Prostate gland (tissue), 2 donors: ENCODE results near the gene PODN. TPM values are rescaled to one million over a fixed set of nuclear protein-coding genes. Genes with fewer than 3 reads are reported as not detected.

Source experiments
- DNase-seq: peaks from one replicate; pipeline ENCODE4 v3.0.0-alpha.2; 2019; ENCODE audit warnings: low spot score
- H3K27ac ChIP-seq, 2 donors: fragments of 200-600 bp; sonication (generic); 2 replicates each; pipeline ENCODE4 v1.5.1; 2017 to 2019
- H3K27me3 ChIP-seq: fragments of 200-600 bp; sonication (generic); replicated peaks from 2 replicates; pipeline ENCODE4 v1.5.1; 2019; ENCODE audit not compliant: insufficient read depth
- H3K36me3 ChIP-seq, 2 donors: fragments of 200-600 bp; sonication (generic); 1 replicate in 1 of 2; 2 replicates in 1 of 2; pipeline versions ENCODE4 v1.5.1 to v1.8.1; 2017 to 2019
- H3K4me1 ChIP-seq: fragments of 200-600 bp; sonication (generic); replicated peaks from 2 replicates; pipeline ENCODE4 v1.5.1; 2019
- H3K4me3 ChIP-seq, 2 donors: fragments of 200-600 bp; sonication (generic); 2 replicates each; pipeline ENCODE4 v1.5.1; 2017 to 2019
- H3K9me3 ChIP-seq: fragments of 200-600 bp; sonication (generic); 2 replicates; pipeline ENCODE4 v1.5.1; 2017
- POLR2A ChIP-seq: fragments of 450-650 bp; IDR thresholded peaks from one replicate; pipeline ENCODE4 v1.6.1; 2016; ENCODE audit warnings: antibody characterized with exemption, mild to moderate bottlenecking
- POLR2AphosphoS5 ChIP-seq: sonication (generic); formaldehyde crosslinking; IDR thresholded peaks from one replicate; pipeline ENCODE4 v1.6.1; 2017; ENCODE audit warnings: antibody characterized with exemption
- WGBS: methylation state at CpG from one replicate; pipeline ENCODE4 v1.1.5; 2018; 5-methylcytosine and 5-hydroxymethylcytosine counted together
- intact Hi-C: fragments of 100-400 bp; cut with DNase I; formaldehyde crosslinking; loops from one replicate; pipeline ENCODE4 v1.14.2; 2022
- total RNA-seq, 2 donors: library from RNA; depleted of rRNA; stranded (reverse); fragments of >200 nt; gene quantifications; one replicate each; pipeline ENCODE4 v1.1.0, GENCODE V29; 2016
- TF ChIP-seq, protein P1 (sequence below), 4 experiments: fragments of 200-600 bp in 2 of 4; fragments of 450-650 bp in 2 of 4; sonication (generic) in 2 of 4; IDR thresholded peaks; 1 replicate in 3 of 4; 2 replicates in 1 of 4; pipeline ENCODE4 v1.5.1; 2016 to 2019; ENCODE audit warnings: antibody characterized with exemption in 4 of 4, mild to moderate bottlenecking in 2 of 4, moderate library complexity in 2 of 4

The PODN gene
- total RNA-seq, 2 donors from 2014 or later: 11.6 to 92.7 TPM

GRCh38 chr1:53094533-53094919, 32.5 kb downstream of the PODN start:
- Histone ChIP-seq H3K36me3 (no peaks in the 10 kb centered on the region), H3K4me1 (no peaks in the 10 kb centered on the region), H3K27ac (no peak overlapping the region), H3K9me3 (no peaks in the 10 kb centered on the region), H3K27me3 (no peaks in the 10 kb centered on the region), H3K4me3 (no peak overlapping the region)
- TF ChIP-seq POLR2A (no peak), POLR2AphosphoS5 (no peak)
- TF ChIP-seq, protein P1, sequence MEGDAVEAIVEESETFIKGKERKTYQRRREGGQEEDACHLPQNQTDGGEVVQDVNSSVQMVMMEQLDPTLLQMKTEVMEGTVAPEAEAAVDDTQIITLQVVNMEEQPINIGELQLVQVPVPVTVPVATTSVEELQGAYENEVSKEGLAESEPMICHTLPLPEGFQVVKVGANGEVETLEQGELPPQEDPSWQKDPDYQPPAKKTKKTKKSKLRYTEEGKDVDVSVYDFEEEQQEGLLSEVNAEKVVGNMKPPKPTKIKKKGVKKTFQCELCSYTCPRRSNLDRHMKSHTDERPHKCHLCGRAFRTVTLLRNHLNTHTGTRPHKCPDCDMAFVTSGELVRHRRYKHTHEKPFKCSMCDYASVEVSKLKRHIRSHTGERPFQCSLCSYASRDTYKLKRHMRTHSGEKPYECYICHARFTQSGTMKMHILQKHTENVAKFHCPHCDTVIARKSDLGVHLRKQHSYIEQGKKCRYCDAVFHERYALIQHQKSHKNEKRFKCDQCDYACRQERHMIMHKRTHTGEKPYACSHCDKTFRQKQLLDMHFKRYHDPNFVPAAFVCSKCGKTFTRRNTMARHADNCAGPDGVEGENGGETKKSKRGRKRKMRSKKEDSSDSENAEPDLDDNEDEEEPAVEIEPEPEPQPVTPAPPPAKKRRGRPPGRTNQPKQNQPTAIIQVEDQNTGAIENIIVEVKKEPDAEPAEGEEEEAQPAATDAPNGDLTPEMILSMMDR (IDR thresholded peaks at IDR 0.05): no peak
- no peak for DNase-seq
- intact Hi-C loops: no loop called here
- 64% methylated on average over 13 of the region's 13 CpGs for WGBS

DNA sequence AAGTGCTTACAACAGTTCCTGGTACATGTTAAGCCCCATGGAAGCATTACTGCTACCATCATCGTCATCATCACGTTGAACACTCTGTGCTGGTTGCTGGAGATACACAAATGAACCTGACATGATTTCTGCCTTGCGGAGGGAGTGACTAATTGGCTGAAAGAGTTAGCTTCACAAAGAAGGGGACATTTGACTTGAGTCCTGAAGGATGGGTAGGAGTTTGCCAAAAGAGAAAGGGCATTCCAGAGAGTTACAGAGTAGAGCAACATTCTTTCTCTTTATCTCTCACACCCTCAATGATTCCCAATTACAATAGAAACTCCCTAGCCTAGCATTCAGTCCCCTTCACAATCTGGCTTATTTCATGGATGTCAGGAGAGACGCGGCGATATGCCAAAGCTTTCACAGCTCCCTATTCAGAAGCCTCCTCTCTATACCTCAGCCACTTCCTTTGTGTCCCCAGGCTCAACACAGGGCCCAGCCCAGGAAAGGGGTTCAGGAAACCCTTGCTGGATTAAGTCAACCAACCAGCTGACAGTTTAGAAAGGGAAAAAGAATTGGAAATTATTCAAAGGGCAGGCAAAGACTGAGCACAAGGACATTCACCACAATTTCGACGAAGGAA, 42.4 kb downstream of the PODN start:
- Histone ChIP-seq H3K36me3 (no peaks in the 10 kb centered on the region), H3K9me3 (no peaks in the 10 kb centered on the region), H3K27ac (no peak overlapping the region), H3K4me1 (peaks cover 6% of the 10 kb centered on the region), H3K27me3 (no peaks in the 10 kb centered on the region), H3K4me3 (no peak overlapping the region)
- intact Hi-C loops: no loop called here
- no peak for DNase-seq
- 76% methylated on average over 8 of the region's 8 CpGs for WGBS
- TF ChIP-seq POLR2AphosphoS5 (no peak), POLR2A (no peak)
- TF ChIP-seq, protein P1 (IDR thresholded peaks at IDR 0.05): no peak

- no peak for TF ChIP-seq POLR2A
- no peak for TF ChIP-seq POLR2AphosphoS5
- TF ChIP-seq, protein P1 (IDR thresholded peaks at IDR 0.05): no peak
- Histone ChIP-seq H3K9me3 (no peaks in the 10 kb centered on the region), H3K4me1 (peaks cover 9% of the 10 kb centered on the region), H3K4me3 (no peak overlapping the region), H3K27me3 (no peaks in the 10 kb centered on the region), H3K36me3 (no peaks in the 10 kb centered on the region), H3K27ac (no peak overlapping the region)
- DNase-seq: no peak
- 59% methylated on average over 7 of the region's 7 CpGs for WGBS
- intact Hi-C loops: no loop called here
These were observed 45.1 kb downstream of the PODN start for GRCh38 chr1:53107090-53107489.

DNA sequence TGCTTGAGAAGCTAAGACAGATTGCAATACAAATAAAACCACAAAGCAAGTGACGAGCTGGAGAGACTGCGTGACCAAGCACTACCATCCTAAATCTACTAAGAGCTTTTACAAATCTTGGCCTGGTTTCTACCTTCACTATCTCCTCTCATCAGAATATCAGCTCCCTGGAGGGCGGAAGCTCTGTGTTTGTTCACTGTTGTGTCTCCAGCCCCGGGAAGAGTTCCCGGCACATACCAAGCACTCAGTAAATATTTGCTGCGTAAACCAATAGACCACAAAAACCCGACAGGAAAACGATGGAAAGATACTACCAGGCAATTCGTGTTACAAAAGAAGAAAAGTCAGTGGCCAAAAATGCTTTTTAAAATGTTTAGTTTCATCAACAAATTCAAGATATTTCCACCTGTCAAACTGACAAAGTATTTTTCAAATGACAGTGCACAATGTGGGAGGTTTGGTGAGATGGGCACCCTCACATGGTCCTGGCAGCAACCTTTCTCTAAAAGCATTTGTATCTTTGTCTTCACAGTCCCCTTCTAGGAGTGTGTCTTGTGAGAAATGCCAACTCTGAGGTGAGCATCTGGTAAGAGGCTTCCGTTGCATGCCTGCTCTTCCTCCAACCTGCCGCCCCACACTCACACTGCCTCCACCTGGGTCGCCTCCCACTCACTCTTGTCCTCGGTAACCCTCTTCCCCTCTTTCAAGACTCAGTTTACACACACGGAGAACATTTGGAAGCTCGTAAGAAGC, 45.7 kb downstream of the PODN start:
- TF ChIP-seq, protein P1 (IDR thresholded peaks at IDR 0.05): no peak
- peak; percentile 90 for TF ChIP-seq POLR2AphosphoS5
- Histone ChIP-seq H3K9me3 (no peaks in the 10 kb centered on the region), H3K4me1 (peaks cover 9% of the 10 kb centered on the region), H3K4me3 (no peak overlapping the region), H3K36me3 (no peaks in the 10 kb centered on the region), H3K27ac (no peak overlapping the region), H3K27me3 (no peaks in the 10 kb centered on the region)
- intact Hi-C loops: no loop called here
- DNase-seq: peak; percentile 82
- 40% methylated on average over 15 of the region's 15 CpGs for WGBS
